ENCODE results near the gene MAPT. TPM values are rescaled to one million over a fixed set of nuclear protein-coding genes. Genes with fewer than 3 reads are reported as not detected.

MAPT gene
- total and polyA plus RNA-seq, 2 of the 13 experiments (the other 11 are each of a cell fraction or from before 2014, with no cell fraction given) = 2.1 to 2.8 TPM

GRCh38 chr17:46042246-46042645 is 147.9 kb downstream of the MAPT start:
- FAIRE-seq (no peak), DNase-seq (ENCODE audit: low spot score) (no peak), ATAC-seq (no peak)
- Histone ChIP-seq H3K79me2 (ENCODE audit: insufficient read depth, low read length) (peaks cover 3% of the 10 kb centered on the region), H3K4me1 (ENCODE audit: insufficient read depth, low read length) (peaks cover 12% of the 10 kb centered on the region; the same call in 1 of the 2 replicates), H4K20me1 (ENCODE audit: insufficient read depth, low read length) (0 out of 2 replicates have a peak, but pooled peaks cover 4% of the 10 kb centered on the region), H3K9me3 (ENCODE audit: low read length) (no peaks in the 10 kb centered on the region), H3K36me3 (replicated peaks in 1 of 2; ENCODE audit: control insufficient read depth in 1 of 2, insufficient read depth in 2 of 2, low read length in 2 of 2) (peaks cover 47 to 88% of the 10 kb centered on the region in 2 experiments), H3K27ac (ENCODE audit: extremely low read length, insufficient read depth, low read length) (no peak overlapping the region), H3K4me3 (replicated peaks in 1 of 3; ENCODE audit: insufficient read depth in 1 of 3, low read depth in 2 of 3, low read length in 3 of 3) (no peak overlapping the region), H2AFZ (ENCODE audit: low read length) (no peak overlapping the region), H3K9ac (ENCODE audit: insufficient read depth, low read depth, low read length) (no peak overlapping the region), H3K27me3 (ENCODE audit: control insufficient read depth in 1 of 2, insufficient read depth in 2 of 2, low read length in 2 of 2) (no peaks in the 10 kb centered on the region), H3K4me2 (ENCODE audit: low read depth, low read length) (no peak overlapping the region)
- intact Hi-C loops (cut with micrococcal nuclease; ENCODE audit: unreplicated experiment) = no loop called here
- ChIA-PET POLR2A (no interaction called here), CTCF (ENCODE audit: low intra/inter-chr PET ratio, low total read pairs) (interaction anchor here (2.9 kb wide), 1 partner anchor 39 kb away, joined by 37 read pairs; no protein-coding TSS in a partner anchor)
- TF ChIP-seq RARA (CRISPR knock-in tag; IDR thresholded peaks at IDR 0.05) (no peak), FLYWCH1 (CRISPR knock-in tag; IDR thresholded peaks at IDR 0.05) (no peak), PLSCR1 (CRISPR knock-in tag; IDR thresholded peaks at IDR 0.05; ENCODE audit: borderline replicate concordance) (no peak), TGIF2 (CRISPR knock-in tag; IDR thresholded peaks at IDR 0.05) (no peak), SMAD1 (CRISPR knock-in tag; IDR thresholded peaks at IDR 0.05; ENCODE audit: borderline replicate concordance, low read depth) (no peak), SMYD3 (CRISPR knock-in tag; IDR thresholded peaks at IDR 0.05) (no peak), SRSF1 (optimal IDR thresholded peaks at IDR 0.05; ENCODE audit: low read depth, low read length) (no peak), ZBTB20 (CRISPR knock-in tag; IDR thresholded peaks at IDR 0.05; ENCODE audit: borderline replicate concordance, low read depth) (no peak), ZNF7 (CRISPR knock-in tag; IDR thresholded peaks at IDR 0.05) (no peak), ZMAT3 (CRISPR knock-in tag; conservative IDR thresholded peaks at IDR 0.05) (no peak), SKIL (CRISPR knock-in tag; IDR thresholded peaks at IDR 0.05; ENCODE audit: borderline replicate concordance) (no peak)
- no TSS peak for BruUV-seq (replicated peaks)
- in situ Hi-C loops (cut with HindIII; ENCODE audit: extremely low pct_ligation_motif_present, low pct_unique_long_range_greater_than_20kb) = loop anchor here (5.0 kb wide), 1 partner anchor 40 kb away; no protein-coding TSS in a partner anchor
- 93% methylated on average over 2 of the region's 2 CpGs for WGBS (ENCODE audit: low lambda C conversion rate)

Measured in HepG2 (cell line).